Adrenal gland (tissue), 12 donors: ENCODE measurements around the gene HJURP. TPM values are rescaled to one million over a fixed set of nuclear protein-coding genes. Genes with fewer than 3 reads are reported as not detected.

Experiments used
- DNase-seq, 7 donors: peaks; one replicate each; pipeline ENCODE4 v3.0.0-alpha.2; 2019 to 2020
- H3K27ac ChIP-seq, 5 donors: fragments of 200-600 bp; sonication (generic) in 4 of 5; 1 replicate in 3 of 5; 2 replicates in 2 of 5; pipeline versions ENCODE4 v1.5.1 to v1.8.0; 2016 to 2020; ENCODE audit warnings: mild to moderate bottlenecking in 1 of 5
- H3K27me3 ChIP-seq: fragments of 200-600 bp; 2 replicates; pipeline ENCODE4 v1.8.0; 2021
- H3K36me3 ChIP-seq, 2 donors: fragments of 200-600 bp; replicated peaks in 1 of 2; 1 replicate in 1 of 2; 2 replicates in 1 of 2; pipeline versions ENCODE4 v1.5.1 to v1.8.0; 2018 to 2022
- H3K4me1 ChIP-seq, 2 donors: fragments of 200-600 bp; replicated peaks in 1 of 2; 1 replicate in 1 of 2; 2 replicates in 1 of 2; pipeline versions ENCODE4 v1.5.1 to v1.8.0; 2018 to 2021
- H3K4me3 ChIP-seq, 4 donors: fragments of 200-600 bp; sonication (generic) in 3 of 4; one replicate each; pipeline ENCODE4 v1.5.1; 2016 to 2018
- H3K9me3 ChIP-seq, 3 donors: fragments of 200-600 bp; sonication (generic) in 1 of 3; replicated peaks in 1 of 3; 1 replicate in 2 of 3; 2 replicates in 1 of 3; pipeline versions ENCODE4 v1.5.1 to v1.8.0; 2016 to 2021
- CTCF ChIP-seq, 6 experiments: fragments of 450-650 bp in 4 of 6; fragments of 200-600 bp in 2 of 6; sonication (generic) in 1 of 6; IDR thresholded peaks; 1 replicate in 5 of 6; 2 replicates in 1 of 6; pipeline versions ENCODE4 v1.5.1 to v1.8.0; 2016 to 2021; ENCODE audit warnings: antibody characterized with exemption in 6 of 6, mild to moderate bottlenecking in 2 of 6, moderate library complexity in 1 of 6
- POLR2A ChIP-seq, 2 donors: fragments of 450-650 bp; IDR thresholded peaks; one replicate each; pipeline ENCODE4 v1.6.1; 2017; ENCODE audit warnings: antibody characterized with exemption in 2 of 2, mild to moderate bottlenecking in 2 of 2, moderate library complexity in 1 of 2
- WGBS, 4 donors: extraction: QIAGEN DNeasy Blood & Tissue Kit in 2 of 4; methylation state at CpG; one replicate each; pipeline versions ENCODE4 v1.1.5 to v1.1.7; 2013 to 2017; 5-methylcytosine and 5-hydroxymethylcytosine counted together
- intact Hi-C, 2 donors: fragments of 100-400 bp; cut with DNase I; formaldehyde crosslinking; loops; one replicate each; pipeline versions ENCODE4 v1.14.1 to v1.15.0; 2022 to 2023
- polyA plus RNA-seq, 3 donors: library from polyadenylated mRNA; stranded (reverse); fragments of 200-250 nt in 2 of 3; fragments of 350-450 nt in 1 of 3; fragmentation: Illumina TruSeq in 1 of 3; extraction: RNeasy Lipid Tissue Mini Kit (QIAGEN cat#74804) in 1 of 3; gene quantifications; one replicate each; pipeline ENCODE4 v1.2.3, GENCODE V29; 2013 to 2014
- total RNA-seq, 9 donors: library from RNA; depleted of rRNA in 4 of 9; stranded (reverse); fragments of >200 nt in 4 of 9; fragments of 120-200 nt in 1 of 9; fragmentation: NEBNext Ultra II Directional in 1 of 9; extraction: Animal tissue kit (Norgen Biotek cat#: 25700) in 1 of 9; gene quantifications; one replicate each; pipeline versions ENCODE4 v1.1.0 to v1.2.4, GENCODE V29; 2013 to 2023
- donor health status: healthy with polysubstance abuse.
- donor health status: Bipolar disorder and iron deficiency.
- donor health status: DM: yes; HTN: yes; CAD: no.
- donor health status: DM: no; HTN: no; CAD: no.
- donor health status: DM: no; HTN: no; CAD: no.
- donor health status: DM: yes; HTN: yes; CAD: no.

Gene HJURP
- total and polyA plus RNA-seq, 12 donors, result 0.28 to 7.5 (median 1.6) TPM

- Histone ChIP-seq H3K36me3 (no peaks in the 10 kb centered on the region), H3K27ac (no peak overlapping the region), H3K9me3 (no peaks in the 10 kb centered on the region), H3K4me3 (no peak overlapping the region), H3K4me1 (peaks cover 0 to 10% of the 10 kb centered on the region in 2 donors), H3K27me3 (no peaks in the 10 kb centered on the region)
- 40 to 58% (median 50%) methylated on average over 8 of the region's 8 CpGs for WGBS, 4 donors
- no peak for DNase-seq
- TF ChIP-seq CTCF (IDR thresholded peaks at IDR 0.05) (no peak), POLR2A (IDR thresholded peaks at IDR 0.05) (no peak)
- intact Hi-C loops, result no loop called here
Observed at GRCh38 chr2:233853353-233853752, 982 bp downstream of the HJURP start.

- DNase-seq, result no peak
- Histone ChIP-seq H3K27ac (no peak overlapping the region), H3K27me3 (no peaks in the 10 kb centered on the region), H3K4me1 (peaks cover 0 to 10% of the 10 kb centered on the region in 2 donors), H3K4me3 (no peak overlapping the region), H3K9me3 (no peaks in the 10 kb centered on the region), H3K36me3 (no peaks in the 10 kb centered on the region)
- 37 to 78% (median 50%) methylated on average over 3 of the region's 3 CpGs for WGBS, 4 donors
- intact Hi-C loops, result no loop called here
- no peak for TF ChIP-seq POLR2A (IDR thresholded peaks at IDR 0.05)
Observed at GRCh38 chr2:233852056-233852455, 2.3 kb downstream of the HJURP start.

GRCh38 chr2:233851169-233851568 lies 3.2 kb downstream of the HJURP start:
- 96 to 97% (median 97%) methylated on average over 6 of the region's 6 CpGs for WGBS, 4 donors
- TF ChIP-seq CTCF (IDR thresholded peaks at IDR 0.05) (no peak), POLR2A (IDR thresholded peaks at IDR 0.05) (no peak)
- DNase-seq, result no peak
- Histone ChIP-seq H3K36me3 (no peaks in the 10 kb centered on the region), H3K27me3 (no peaks in the 10 kb centered on the region), H3K4me3 (no peak overlapping the region), H3K4me1 (peaks cover 0 to 10% of the 10 kb centered on the region in 2 donors), H3K27ac (no peak overlapping the region), H3K9me3 (no peaks in the 10 kb centered on the region)
- intact Hi-C loops, result no loop called here

GRCh38 chr2:233850745-233851144 lies 3.6 kb downstream of the HJURP start:
- Histone ChIP-seq H3K36me3 (no peaks in the 10 kb centered on the region), H3K9me3 (no peaks in the 10 kb centered on the region), H3K4me1 (peaks cover 0 to 10% of the 10 kb centered on the region in 2 donors), H3K27ac (no peak overlapping the region), H3K4me3 (no peak overlapping the region), H3K27me3 (no peaks in the 10 kb centered on the region)
- intact Hi-C loops, result no loop called here
- WGBS, 4 donors, result 87 to 97% (median 92%) methylated on average over 7 of the region's 7 CpGs
- TF ChIP-seq CTCF (IDR thresholded peaks at IDR 0.05), result no peak
- DNase-seq, result no peak

- no peak for TF ChIP-seq POLR2A (IDR thresholded peaks at IDR 0.05)
- no peak for TF ChIP-seq CTCF (IDR thresholded peaks at IDR 0.05)
- peaks cover 0 to 10% of the 10 kb centered on the region in 2 donors for H3K4me1 ChIP-seq
- no peak overlapping the region for H3K27ac ChIP-seq
- no peak overlapping the region for H3K4me3 ChIP-seq
- WGBS, 4 donors, result 97 to 99% (median 98%) methylated on average over 13 of the region's 13 CpGs
- H3K9me3 ChIP-seq, result no peaks in the 10 kb centered on the region
- no peaks in the 10 kb centered on the region for H3K36me3 ChIP-seq
- intact Hi-C loops, result no loop called here
- H3K27me3 ChIP-seq, result no peaks in the 10 kb centered on the region
- DNase-seq, result no peak
Observed at GRCh38 chr2:233849607-233850271, 4.6 kb downstream of the HJURP start.
